DND-41 (cell line): ENCODE data around the gene CCDC192.

Experiments used
- ATAC-seq: fragments of 200-7000 bp; cut with Tn5 transposase; 3 replicates; pipeline ENCODE4 v1.9.1; 2021; ENCODE audit warnings: low read depth; ENCODE audit not compliant: insufficient read depth
- DNase-seq: peaks from one replicate; pipeline ENCODE4 v3.0.0-alpha.2; 2020
- H2AFZ ChIP-seq: 2 replicates; pipeline ENCODE4 v1.6.0; 2012; ENCODE audit warnings: low read depth, low read length
- H3K27ac ChIP-seq: 2 replicates; pipeline ENCODE4 v1.5.1; 2012; ENCODE audit warnings: low read length, inconsistent platforms
- H3K27me3 ChIP-seq: fragments of 200-600 bp; sonication (generic); 2 replicates; pipeline ENCODE4 v1.6.0; 2012; ENCODE audit warnings: low read length, mild to moderate bottlenecking, inconsistent platforms; ENCODE audit not compliant: insufficient read depth, poor library complexity
- H3K36me3 ChIP-seq: 2 replicates; pipeline ENCODE4 v1.5.1; 2012; ENCODE audit warnings: low read length, inconsistent platforms; ENCODE audit not compliant: insufficient read depth
- H3K4me1 ChIP-seq: 2 replicates; pipeline ENCODE4 v1.5.1; 2012; ENCODE audit warnings: mild to moderate bottlenecking, low read length; ENCODE audit not compliant: insufficient read depth
- H3K4me2 ChIP-seq: 2 replicates; pipeline ENCODE4 v1.6.0; 2012; ENCODE audit warnings: mild to moderate bottlenecking, moderate library complexity, low read length, inconsistent platforms; ENCODE audit not compliant: insufficient read depth
- H3K4me3 ChIP-seq, 2 experiments: fragments of 200-600 bp in 1 of 2; shearing (Covaris generic) in 1 of 2; 2 replicates each; pipeline ENCODE4 v1.5.1; 2012 to 2016; ENCODE audit warnings: inconsistent platforms in 2 of 2, low read length in 2 of 2, mild to moderate bottlenecking in 2 of 2, low read depth in 1 of 2, moderate library complexity in 1 of 2
- H3K79me2 ChIP-seq: 2 replicates; pipeline ENCODE4 v1.6.0; 2012; ENCODE audit warnings: low read length, inconsistent platforms; ENCODE audit not compliant: insufficient read depth
- H3K9ac ChIP-seq: 2 replicates; pipeline ENCODE4 v1.6.0; 2012; ENCODE audit warnings: low read depth, mild to moderate bottlenecking, inconsistent platforms, low read length, moderate library complexity
- H3K9me3 ChIP-seq: 2 replicates; pipeline ENCODE4 v1.5.1; 2012; ENCODE audit warnings: low read length, moderate library complexity, mild to moderate bottlenecking, inconsistent platforms; ENCODE audit not compliant: insufficient read depth, severe bottlenecking
- H4K20me1 ChIP-seq: 2 replicates; pipeline ENCODE4 v1.6.0; 2012; ENCODE audit warnings: low read length; ENCODE audit not compliant: insufficient read depth
- CTCF ChIP-seq: IDR thresholded peaks from 2 replicates; pipeline ENCODE4 v1.5.1; 2012; ENCODE audit warnings: borderline replicate concordance, low read length, moderate library complexity, mild to moderate bottlenecking; ENCODE audit not compliant: poor library complexity, severe bottlenecking; ENCODE audit errors: extremely low read depth
- EZH2 ChIP-seq: IDR thresholded peaks from 3 replicates; pipeline ENCODE4 v1.6.1; 2012; ENCODE audit warnings: borderline replicate concordance, low read depth, mild to moderate bottlenecking, moderate library complexity, low read length, inconsistent platforms; ENCODE audit not compliant: severe bottlenecking

The CCDC192 gene

GRCh38 chr5:127702926-127703561 lies at the start of gene CCDC192:
Gene CCDC192 (plus strand): TSS chr5:127703391. CDS start chr5:127703446, 55 bp downstream.
- no peak within 1 kb of the TSS for H3K9ac ChIP-seq
- no peak for ATAC-seq
- no peaks in the 10 kb centered on the region for H3K79me2 ChIP-seq
- H3K27me3 ChIP-seq, result no peaks in the 10 kb centered on the region
- no peak within 1 kb of the TSS for H3K27ac ChIP-seq
- no peaks in the 10 kb centered on the region for H3K4me1 ChIP-seq
- no peaks in the 10 kb centered on the region for H4K20me1 ChIP-seq
- TF ChIP-seq CTCF (no peak), EZH2 (no peak)
- no peak within 1 kb of the TSS for H3K4me3 ChIP-seq
- no peaks in the 10 kb centered on the region for H3K36me3 ChIP-seq
- no peak within 1 kb of the TSS for H3K4me2 ChIP-seq
- no peak within 1 kb of the TSS for H2AFZ ChIP-seq
- DNase-seq, result no peak
- no peaks in the 10 kb centered on the region for H3K9me3 ChIP-seq

- TF ChIP-seq EZH2, result no peak
- Histone ChIP-seq H3K9ac (no peak overlapping the region), H3K4me1 (no peaks in the 10 kb centered on the region), H3K79me2 (no peaks in the 10 kb centered on the region), H3K27ac (no peak overlapping the region), H2AFZ (no peak overlapping the region), H3K27me3 (peaks cover 11% of the 10 kb centered on the region), H3K36me3 (no peaks in the 10 kb centered on the region), H4K20me1 (no peaks in the 10 kb centered on the region), H3K4me3 (no peak overlapping the region), H3K4me2 (no peak overlapping the region), H3K9me3 (no peaks in the 10 kb centered on the region)
- ATAC-seq, result no peak
- no peak for DNase-seq
Measured at GRCh38 chr5:127656825-127657224, 46.4 kb upstream of the CCDC192 start.

- Histone ChIP-seq H2AFZ (no peak overlapping the region), H3K4me3 (no peak overlapping the region), H3K4me1 (no peaks in the 10 kb centered on the region), H3K27ac (no peak overlapping the region), H4K20me1 (no peaks in the 10 kb centered on the region), H3K4me2 (no peak overlapping the region), H3K36me3 (no peaks in the 10 kb centered on the region), H3K9ac (no peak overlapping the region), H3K79me2 (no peaks in the 10 kb centered on the region), H3K9me3 (no peaks in the 10 kb centered on the region), H3K27me3 (peaks cover 4% of the 10 kb centered on the region)
- TF ChIP-seq EZH2 (no peak), CTCF (no peak)
- DNase-seq (no peak), ATAC-seq (no peak)
Measured at GRCh38 chr5:127660047-127660733, 43.0 kb upstream of the CCDC192 start.

GRCh38 chr5:127664093-127664492 lies 39.1 kb upstream of the CCDC192 start:
- H3K4me2 ChIP-seq, result no peak overlapping the region
- DNase-seq, result no peak
- ATAC-seq, result no peak
- H2AFZ ChIP-seq, result no peak overlapping the region; the same call in 1 of the 2 replicates
- no peaks in the 10 kb centered on the region for H3K9me3 ChIP-seq
- H3K4me3 ChIP-seq, result no peak overlapping the region
- H3K27ac ChIP-seq, result no peak overlapping the region
- TF ChIP-seq CTCF, result no peak
- H3K27me3 ChIP-seq, result no peaks in the 10 kb centered on the region
- H3K9ac ChIP-seq, result no peak overlapping the region
- no peaks in the 10 kb centered on the region for H3K79me2 ChIP-seq
- H3K36me3 ChIP-seq, result no peaks in the 10 kb centered on the region
- no peaks in the 10 kb centered on the region for H3K4me1 ChIP-seq
- H4K20me1 ChIP-seq, result no peaks in the 10 kb centered on the region
